PC-9 (cell line): ENCODE results near the gene ADGRB3. TPM values are rescaled to one million over a fixed set of nuclear protein-coding genes. Genes with fewer than 3 reads are reported as not detected.

Experiments
- BruUV-seq: library from RNA; stranded (reverse); fragments of 400-500 nt; replicated peaks from 2 replicates; lab custom pipeline; 2021; lab: Mats Ljungman, UMichigan
- CTCF ChIA-PET: fragments of 300-600 bp; sonication (Branson Sonifier 250); formaldehyde crosslinking; loops from one replicate; lab custom pipeline; 2022; ENCODE audit warnings: antibody characterized with exemption; lab: Charles Lee
- POLR2A ChIA-PET: fragments of 300-600 bp; sonication (Branson Sonifier 250); formaldehyde crosslinking; loops from one replicate; lab custom pipeline; 2022; ENCODE audit warnings: antibody characterized with exemption; ENCODE audit not compliant: unreplicated experiment; lab: Charles Lee
- DNase-seq, 2 experiments: peaks; one replicate each; pipeline versions ENCODE4 v3.0.0 to v3.0.0-alpha.2; 2015 to 2022; ENCODE audit warnings: mixed read lengths in 1 of 2
- H2AFZ ChIP-seq: fragments of 200-600 bp; sonication (generic); 2 replicates; pipeline ENCODE4 v1.8.1; 2017; ENCODE audit warnings: antibody characterized with exemption
- H3F3A ChIP-seq: fragments of 200-600 bp; sonication (generic); 2 replicates; pipeline ENCODE4 v1.8.1; 2017; ENCODE audit warnings: antibody characterized with exemption, mild to moderate bottlenecking, low read depth; ENCODE audit not compliant: insufficient read depth
- H3K27ac ChIP-seq: fragments of 200-600 bp; sonication (generic); 2 replicates; pipeline ENCODE4 v1.6.1; 2016; ENCODE audit warnings: mixed run types
- H3K27me3 ChIP-seq: fragments of 200-600 bp; sonication (generic); 2 replicates; pipeline ENCODE4 v1.6.1; 2016; ENCODE audit warnings: low read depth, mixed run types; ENCODE audit not compliant: insufficient read depth
- H3K36me3 ChIP-seq: fragments of 200-600 bp; sonication (generic); 2 replicates; pipeline ENCODE4 v1.6.1; 2016; ENCODE audit warnings: low read depth, mixed run types
- H3K4me1 ChIP-seq: fragments of 200-600 bp; sonication (generic); replicated peaks from 2 replicates; pipeline ENCODE4 v1.6.1; 2016; ENCODE audit warnings: mixed run types; ENCODE audit not compliant: insufficient read depth
- H3K4me2 ChIP-seq: fragments of 200-600 bp; sonication (generic); 2 replicates; pipeline ENCODE4 v1.6.1; 2017; ENCODE audit warnings: mixed run types
- H3K4me3 ChIP-seq: fragments of 200-600 bp; sonication (generic); 2 replicates; pipeline ENCODE4 v1.6.1; 2016; ENCODE audit warnings: mixed run types
- H3K79me2 ChIP-seq: fragments of 200-600 bp; sonication (generic); 2 replicates; pipeline ENCODE4 v1.6.1; 2017; ENCODE audit warnings: low read depth, mixed run types
- H3K9me2 ChIP-seq: fragments of 200-600 bp; sonication (generic); 2 replicates; pipeline ENCODE4 v1.8.1; 2017; ENCODE audit warnings: mild to moderate bottlenecking; ENCODE audit not compliant: insufficient read depth
- H3K9me3 ChIP-seq: fragments of 200-600 bp; sonication (generic); 2 replicates; pipeline ENCODE4 v1.8.1; 2016; ENCODE audit warnings: low read depth; ENCODE audit not compliant: insufficient read depth
- H4K20me1 ChIP-seq: fragments of 200-600 bp; sonication (generic); 2 replicates; pipeline ENCODE4 v1.8.1; 2017; ENCODE audit not compliant: insufficient read depth
- EZH2 ChIP-seq: fragments of 200-600 bp; sonication (generic); IDR thresholded peaks from 2 replicates; pipeline ENCODE4 v1.8.0; 2017; ENCODE audit warnings: antibody characterized with exemption, low read depth
- intact Hi-C: fragments of 100-400 bp; cut with micrococcal nuclease; formaldehyde crosslinking; loops from one replicate; pipeline ENCODE4 v1.10.0; 2022; ENCODE audit not compliant: unreplicated experiment
- total RNA-seq: library from RNA; stranded (reverse); gene quantifications from 2 replicates; pipeline ENCODE4 v1.2.3, GENCODE V29; 2021
- TF ChIP-seq, protein P1 (sequence below): fragments of 200-600 bp; sonication (generic); conservative IDR thresholded peaks from 2 replicates; pipeline ENCODE4 v1.6.1; 2017; ENCODE audit warnings: mixed run types, antibody characterized with exemption, mild to moderate bottlenecking, moderate library complexity

The ADGRB3 gene
- total RNA-seq, 1 experiment from 2014 or later, result not detected

GRCh38 chr6:69216127-69216526, 581.0 kb downstream of the ADGRB3 start:
- no peaks in the 10 kb centered on the region for H3K4me1 ChIP-seq
- ChIA-PET POLR2A (no interaction called here), CTCF (no interaction called here)
- H3K4me3 ChIP-seq, result no peak overlapping the region
- intact Hi-C loops, result no loop called here
- no peak for TF ChIP-seq EZH2
- TF ChIP-seq, protein P1, sequence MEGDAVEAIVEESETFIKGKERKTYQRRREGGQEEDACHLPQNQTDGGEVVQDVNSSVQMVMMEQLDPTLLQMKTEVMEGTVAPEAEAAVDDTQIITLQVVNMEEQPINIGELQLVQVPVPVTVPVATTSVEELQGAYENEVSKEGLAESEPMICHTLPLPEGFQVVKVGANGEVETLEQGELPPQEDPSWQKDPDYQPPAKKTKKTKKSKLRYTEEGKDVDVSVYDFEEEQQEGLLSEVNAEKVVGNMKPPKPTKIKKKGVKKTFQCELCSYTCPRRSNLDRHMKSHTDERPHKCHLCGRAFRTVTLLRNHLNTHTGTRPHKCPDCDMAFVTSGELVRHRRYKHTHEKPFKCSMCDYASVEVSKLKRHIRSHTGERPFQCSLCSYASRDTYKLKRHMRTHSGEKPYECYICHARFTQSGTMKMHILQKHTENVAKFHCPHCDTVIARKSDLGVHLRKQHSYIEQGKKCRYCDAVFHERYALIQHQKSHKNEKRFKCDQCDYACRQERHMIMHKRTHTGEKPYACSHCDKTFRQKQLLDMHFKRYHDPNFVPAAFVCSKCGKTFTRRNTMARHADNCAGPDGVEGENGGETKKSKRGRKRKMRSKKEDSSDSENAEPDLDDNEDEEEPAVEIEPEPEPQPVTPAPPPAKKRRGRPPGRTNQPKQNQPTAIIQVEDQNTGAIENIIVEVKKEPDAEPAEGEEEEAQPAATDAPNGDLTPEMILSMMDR, result no peak
- no peak overlapping the region for H3K27ac ChIP-seq
- no peaks in the 10 kb centered on the region; the same call in 1 of the 2 replicates for H3K9me2 ChIP-seq
- no peak overlapping the region for H2AFZ ChIP-seq
- no peaks in the 10 kb centered on the region for H3K27me3 ChIP-seq
- no peaks in the 10 kb centered on the region for H3K36me3 ChIP-seq
- no peaks in the 10 kb centered on the region; the same call in 1 of the 2 replicates for H4K20me1 ChIP-seq
- H3K4me2 ChIP-seq, result no peak overlapping the region
- H3K79me2 ChIP-seq, result no peaks in the 10 kb centered on the region
- H3K9me3 ChIP-seq, result no peaks in the 10 kb centered on the region
- no peaks in the 10 kb centered on the region for H3F3A ChIP-seq
- BruUV-seq, result no TSS peak
- no peak for DNase-seq

- ChIA-PET POLR2A (no interaction called here), CTCF (no interaction called here)
- intact Hi-C loops, result no loop called here
- Histone ChIP-seq H3F3A (no peaks in the 10 kb centered on the region), H3K4me1 (no peaks in the 10 kb centered on the region), H3K36me3 (no peaks in the 10 kb centered on the region), H3K27me3 (no peaks in the 10 kb centered on the region), H3K4me3 (no peak overlapping the region), H3K4me2 (no peak overlapping the region), H3K79me2 (no peaks in the 10 kb centered on the region), H4K20me1 (no peaks in the 10 kb centered on the region; the same call in 1 of the 2 replicates), H3K27ac (no peak overlapping the region), H3K9me3 (no peaks in the 10 kb centered on the region), H3K9me2 (no peaks in the 10 kb centered on the region), H2AFZ (no peak overlapping the region)
- DNase-seq, result no peak
- no TSS peak for BruUV-seq
- TF ChIP-seq, protein P1, result no peak
- no peak for TF ChIP-seq EZH2
Observed at GRCh38 chr6:69217343-69217742, 582.3 kb downstream of the ADGRB3 start.

GRCh38 chr6:69220375-69220774, 585.3 kb downstream of the ADGRB3 start:
- POLR2A ChIA-PET, result no interaction called here
- Histone ChIP-seq H3K4me2 (no peak overlapping the region), H3K9me2 (no peaks in the 10 kb centered on the region), H3K4me1 (no peaks in the 10 kb centered on the region), H3K36me3 (no peaks in the 10 kb centered on the region), H4K20me1 (no peaks in the 10 kb centered on the region; the same call in 1 of the 2 replicates), H3K4me3 (no peak overlapping the region), H3K9me3 (no peaks in the 10 kb centered on the region), H3K79me2 (no peaks in the 10 kb centered on the region), H3K27me3 (no peaks in the 10 kb centered on the region), H3K27ac (no peak overlapping the region), H3F3A (no peaks in the 10 kb centered on the region), H2AFZ (no peak overlapping the region)
- CTCF ChIA-PET, result no interaction called here
- DNase-seq, result no peak
- intact Hi-C loops, result no loop called here
- BruUV-seq, result no TSS peak
- TF ChIP-seq, protein P1, result no peak
- TF ChIP-seq EZH2, result no peak
